NCI-H2227 (cell line): Measurements from ENCODE around the gene BNC1.

Experiments
- DNase-seq: peaks from one replicate; lab custom pipeline; 2025; ENCODE audit not compliant: unreplicated experiment; lab: John Stamatoyannopoulos, UW

Gene BNC1

GRCh38 chr15:83284559-83285283 lies at the start of gene BNC1:
Gene BNC1, minus strand, starts transcription at chr15:83284664. Its CDS starts 36 bp downstream, at chr15:83284628.
- no peak for DNase-seq

GRCh38 chr15:83327041-83327440 lies 42.6 kb upstream of the BNC1 start:
- no peak for DNase-seq

GRCh38 chr15:83324799-83325198 lies 40.3 kb upstream of the BNC1 start:
- DNase-seq: no peak

- DNase-seq: no peak
Observed at GRCh38 chr15:83323296-83323711, 38.8 kb upstream of the BNC1 start.

- no peak for DNase-seq
Observed at GRCh38 chr15:83322691-83323090, 38.2 kb upstream of the BNC1 start.

- no peak for DNase-seq
Observed at GRCh38 chr15:83322061-83322460, 37.6 kb upstream of the BNC1 start.

- no peak for DNase-seq
Observed at GRCh38 chr15:83320844-83321243, 36.4 kb upstream of the BNC1 start.

- no peak for DNase-seq
Observed at GRCh38 chr15:83320404-83320803, 35.9 kb upstream of the BNC1 start.

- DNase-seq: no peak
Observed at GRCh38 chr15:83319771-83320170, 35.3 kb upstream of the BNC1 start.

- no peak for DNase-seq
Observed at GRCh38 chr15:83318861-83319415, 34.5 kb upstream of the BNC1 start.

- DNase-seq: no peak
Observed at GRCh38 chr15:83318036-83318435, 33.6 kb upstream of the BNC1 start.

GRCh38 chr15:83312071-83312470 lies 27.6 kb upstream of the BNC1 start:
- no peak for DNase-seq

- DNase-seq: no peak
Observed at GRCh38 chr15:83310521-83311456, 26.3 kb upstream of the BNC1 start.

GRCh38 chr15:83308671-83309070 lies 24.2 kb upstream of the BNC1 start:
- no peak for DNase-seq

- DNase-seq: no peak
Observed at GRCh38 chr15:83306561-83306960, 22.1 kb upstream of the BNC1 start.

GRCh38 chr15:83305704-83306291 lies 21.3 kb upstream of the BNC1 start:
- no peak for DNase-seq

GRCh38 chr15:83304861-83305703 lies 20.6 kb upstream of the BNC1 start:
- DNase-seq: no peak

- DNase-seq: no peak
Observed at GRCh38 chr15:83303535-83303934, 19.1 kb upstream of the BNC1 start.

- no peak for DNase-seq
Observed at GRCh38 chr15:83300826-83301225, 16.4 kb upstream of the BNC1 start.

- no peak for DNase-seq
Observed at GRCh38 chr15:83299462-83299861, 15.0 kb upstream of the BNC1 start.

- DNase-seq: no peak
Observed at GRCh38 chr15:83295417-83295816, 11.0 kb upstream of the BNC1 start.
